HUDEP-2 (cell line): ENCODE data around the gene RNF111.
"Not testable (repeated sequence)": the region's sequence is repeated elsewhere in the genome, so short reads cannot be mapped to it uniquely, and the experiment has no call there.

Source experiments
- DNase-seq, 76 experiments: peaks; one replicate each; lab custom pipeline; 2025; ENCODE audit not compliant: unreplicated experiment in 76 of 76; lab: John Stamatoyannopoulos, UW

The RNF111 gene

DNA sequence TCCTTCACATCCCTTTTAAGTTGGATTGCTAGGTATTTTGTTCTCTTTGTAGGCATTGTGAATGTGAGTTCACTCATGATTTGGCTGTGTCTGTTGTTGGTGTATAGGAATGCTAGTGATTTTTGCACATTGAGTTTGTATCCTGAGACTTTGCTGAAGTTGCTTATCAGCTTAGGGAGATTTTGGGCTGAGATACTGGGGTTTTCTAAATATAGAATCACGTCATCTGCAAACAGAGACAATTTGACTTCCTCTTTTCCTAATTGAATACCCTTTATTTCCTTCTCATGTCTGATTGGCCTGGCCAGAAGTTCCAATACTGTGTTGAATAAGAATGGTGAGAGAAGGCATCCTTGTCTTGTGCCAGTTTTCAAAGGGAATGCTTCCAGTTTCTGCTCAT is 139.8 kb downstream of the RNF111 start:
- not testable (repeated sequence) for DNase-seq

DNA sequence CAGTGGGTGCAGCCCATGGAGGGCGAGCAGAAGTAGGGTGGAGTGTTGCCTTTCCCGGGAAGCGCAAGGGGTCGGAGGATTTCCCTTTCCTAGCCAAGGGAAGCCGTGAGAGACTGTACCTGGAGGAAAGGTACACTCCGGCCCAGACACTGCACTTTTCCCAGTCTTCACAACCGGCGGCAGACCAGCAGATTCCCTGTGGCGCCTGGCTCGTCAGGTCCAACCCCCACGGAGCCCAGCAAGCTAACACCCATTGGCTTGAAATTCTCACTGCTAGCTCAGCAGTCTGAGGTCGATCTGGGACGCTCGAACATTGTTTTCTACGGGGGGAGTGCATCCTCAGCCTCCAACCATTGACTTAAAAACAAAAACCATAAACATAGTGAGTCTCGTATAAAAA is 144.0 kb downstream of the RNF111 start:
- DNase-seq, result no peak

DNA sequence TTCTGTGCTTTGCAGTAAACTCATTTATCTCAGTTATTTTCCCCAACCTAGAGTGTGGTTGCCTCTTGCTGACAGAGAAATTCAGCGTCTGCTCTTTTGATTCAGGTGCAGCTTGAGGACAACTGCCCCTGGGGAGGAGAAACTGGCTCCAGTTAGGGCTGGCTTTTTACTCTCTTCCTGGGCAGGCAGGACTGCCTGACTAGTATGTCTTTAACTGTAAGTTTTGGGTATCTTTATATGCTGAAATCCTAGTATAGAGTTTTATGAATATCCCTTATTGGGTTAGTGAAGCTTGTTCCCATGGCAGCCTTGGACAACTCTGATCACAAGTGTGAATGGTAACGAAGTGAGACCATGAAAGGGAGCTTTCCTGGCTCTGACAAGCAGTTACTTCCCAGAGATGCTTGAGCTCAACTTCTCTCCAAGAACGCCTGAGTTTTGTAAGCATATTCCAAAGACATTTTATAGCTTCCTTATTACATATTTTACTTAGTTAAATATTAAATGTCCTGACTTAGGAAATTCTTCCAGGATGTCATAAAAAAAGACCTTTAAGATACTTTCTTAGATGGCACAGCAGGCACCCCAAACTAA is 144.6 kb downstream of the RNF111 start:
- no peak for DNase-seq

DNA sequence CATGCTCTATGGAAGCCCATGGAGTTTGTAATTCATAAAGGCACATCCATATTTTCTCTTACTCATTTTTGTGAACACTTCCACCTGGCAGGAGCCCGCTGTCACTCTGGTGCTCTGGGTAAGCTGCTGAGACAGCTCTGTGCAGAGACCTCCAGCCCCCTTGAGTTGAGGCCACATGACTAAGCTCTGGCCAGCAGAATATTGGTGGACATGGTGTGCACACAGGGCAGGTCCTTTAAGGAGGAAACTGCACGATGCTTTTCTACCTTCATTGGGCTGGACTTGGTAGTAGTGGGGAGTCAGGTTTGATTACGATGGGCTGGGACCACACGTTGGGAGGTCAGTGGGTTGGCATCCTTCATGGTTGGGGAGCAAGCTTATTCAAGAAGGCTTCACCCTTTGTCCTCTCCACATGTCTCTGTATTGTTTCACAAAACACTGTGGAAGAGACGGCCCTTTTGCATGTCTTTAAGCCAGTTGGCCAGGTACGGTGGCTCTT is 146.5 kb downstream of the RNF111 start:
- DNase-seq, result no peak

DNA sequence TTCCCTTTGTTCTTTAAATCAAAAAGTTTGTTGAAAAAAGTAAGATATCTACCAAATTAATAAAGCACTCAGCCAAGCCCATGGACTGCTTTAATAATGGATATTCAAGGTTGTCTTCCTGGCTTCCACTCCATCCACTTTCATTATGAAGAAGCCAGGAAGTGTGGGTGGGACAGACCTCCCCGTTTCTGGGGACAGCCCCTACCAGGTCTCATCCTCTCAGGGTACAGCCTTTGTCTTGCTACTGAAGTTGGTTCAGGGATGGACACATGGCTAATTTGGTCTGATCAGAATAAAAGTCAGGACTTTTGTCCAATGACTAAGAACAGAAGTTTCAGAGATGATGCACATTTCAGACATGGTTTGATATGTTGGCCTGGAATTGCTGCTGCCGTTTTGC is 150.1 kb downstream of the RNF111 start:
- DNase-seq, result no peak

DNA sequence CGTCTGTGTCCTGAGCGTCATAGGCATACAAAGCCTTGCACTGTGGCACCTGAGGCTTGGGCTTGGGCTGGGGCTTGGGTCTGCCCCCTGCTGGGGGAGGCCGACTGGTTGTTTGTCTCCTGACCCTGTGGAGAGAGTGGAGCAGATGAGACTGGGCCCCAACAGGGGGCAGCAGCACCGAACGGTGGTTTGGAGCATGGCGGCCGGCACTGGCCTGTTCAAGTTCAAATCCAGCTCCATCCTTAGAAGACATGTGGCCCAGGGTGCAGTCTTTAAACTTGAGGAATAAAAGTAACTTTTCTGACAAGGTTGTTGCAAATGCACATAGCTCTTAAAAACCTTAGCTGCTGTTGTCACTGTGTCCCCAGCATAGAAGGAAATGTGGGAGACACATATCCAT is 150.8 kb downstream of the RNF111 start:
- DNase-seq, result peak in 64 of 76 experiments; percentile 1 to 71 (median 44)

DNA sequence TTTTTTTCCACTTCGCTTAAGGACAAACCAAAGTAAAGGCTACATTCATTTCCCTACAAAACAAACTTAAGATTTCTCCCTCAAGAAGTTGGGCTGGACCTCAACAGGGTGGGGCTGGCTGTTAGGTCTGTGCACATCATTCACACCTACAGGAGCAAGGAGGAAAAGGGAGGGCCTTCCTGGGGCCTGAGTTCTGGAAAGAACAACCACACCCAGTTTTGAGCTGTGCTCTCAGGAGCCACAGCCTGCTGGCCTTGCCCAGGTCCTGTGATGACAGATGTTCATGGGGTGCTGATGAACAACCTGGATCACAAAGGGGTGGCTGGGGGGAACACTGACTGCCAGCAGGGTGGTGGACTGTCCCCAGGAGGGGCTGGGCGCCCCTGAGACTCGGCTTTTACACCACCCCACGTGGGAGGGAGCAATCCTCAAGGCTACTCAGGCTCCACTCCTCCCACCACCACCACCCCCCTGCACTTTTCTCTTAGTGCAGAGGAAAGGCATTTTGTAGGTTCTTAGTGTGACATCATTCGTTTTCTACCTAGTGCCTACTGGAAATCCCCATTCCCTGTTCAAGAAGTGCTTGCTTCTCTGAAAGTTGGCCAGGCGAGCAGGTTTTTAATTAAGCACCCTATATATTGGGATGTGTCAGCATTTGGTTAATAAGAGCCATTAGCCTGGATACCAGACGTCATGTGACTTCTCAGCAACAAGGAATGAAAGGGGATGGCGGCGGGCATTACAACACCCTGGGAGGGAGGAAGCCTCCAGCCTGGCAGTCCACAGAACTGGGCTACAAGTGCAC is 153.2 kb downstream of the RNF111 start:
- DNase-seq, result no peak

DNA sequence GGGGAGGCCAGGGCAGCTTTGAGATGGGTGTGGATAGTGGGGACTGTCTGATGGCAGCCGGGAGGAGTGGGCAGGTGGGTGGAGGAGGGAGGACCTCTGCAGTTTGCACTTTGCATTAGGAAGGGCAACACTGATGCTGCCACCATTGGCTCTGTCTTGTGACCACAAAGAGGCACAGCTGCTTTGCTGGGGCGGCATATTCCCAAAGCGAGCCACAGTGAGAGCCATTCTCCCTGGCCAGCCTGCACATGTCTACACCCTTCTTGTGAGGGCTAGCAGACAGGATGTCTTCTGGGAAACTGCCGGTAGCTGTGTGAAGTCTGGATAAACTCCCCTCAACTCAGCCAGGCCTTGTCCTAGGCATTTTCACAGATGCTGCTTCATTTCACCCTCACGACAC is 155.8 kb downstream of the RNF111 start:
- no peak for DNase-seq

DNA sequence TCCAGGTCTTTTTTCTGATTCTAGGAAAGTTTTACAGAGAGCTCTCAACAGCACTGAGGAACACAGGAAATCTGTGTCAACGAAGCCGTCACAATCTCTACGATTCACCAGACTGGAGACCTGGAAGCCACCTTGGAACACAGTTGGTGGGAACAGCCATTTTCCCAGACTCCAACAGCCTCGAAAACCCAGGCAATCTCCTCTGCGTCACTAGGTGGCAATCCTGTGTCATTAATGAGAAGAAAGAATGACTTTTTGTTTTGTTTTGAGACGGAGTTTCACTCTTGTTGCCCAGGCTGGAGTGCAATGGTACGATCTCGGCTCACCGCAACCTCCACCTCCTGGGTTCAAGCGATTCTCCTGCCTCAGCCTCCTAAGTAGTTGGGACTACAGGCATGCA is 157.1 kb downstream of the RNF111 start:
- not testable (repeated sequence) for DNase-seq
